OCI-LY1 (cell line): ENCODE results near the gene BMP4.

Experiments
- EZH2 ChIP-seq: fragments of 200-600 bp; sonication (generic), shearing (Covaris generic); IDR thresholded peaks from 2 replicates; pipeline ENCODE4 v1.8.0; 2017; ENCODE audit warnings: borderline replicate concordance, mixed run types, mild to moderate bottlenecking, antibody characterized with exemption, low read length, moderate library complexity, mixed read lengths
- TF ChIP-seq, protein P1 (sequence below): fragments of 200-600 bp; sonication (generic), shearing (Covaris generic); IDR thresholded peaks from 2 replicates; pipeline ENCODE4 v1.5.1; 2017; ENCODE audit warnings: mild to moderate bottlenecking, antibody characterized with exemption, low read length, moderate library complexity, mixed read lengths

DNA sequence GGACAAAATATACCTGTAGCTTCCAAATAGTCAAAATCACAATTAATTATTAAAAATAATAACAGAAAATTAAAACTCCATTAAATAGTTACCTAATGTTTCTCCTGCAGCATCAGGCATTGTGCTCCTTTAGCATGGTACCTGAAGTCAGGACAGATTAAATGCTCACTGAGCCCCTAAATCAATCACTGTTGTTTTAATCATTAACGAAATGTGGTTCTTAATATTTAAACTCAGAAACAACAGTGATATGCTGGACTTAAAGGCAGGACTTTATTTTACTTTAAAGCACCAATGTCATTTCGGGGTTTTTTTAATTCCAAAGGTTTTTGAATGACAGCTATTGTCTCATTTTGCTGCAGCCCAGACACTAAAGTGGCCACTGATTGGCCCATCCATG, 2.0 kb upstream of the BMP4 start:
- TF ChIP-seq, protein P1, sequence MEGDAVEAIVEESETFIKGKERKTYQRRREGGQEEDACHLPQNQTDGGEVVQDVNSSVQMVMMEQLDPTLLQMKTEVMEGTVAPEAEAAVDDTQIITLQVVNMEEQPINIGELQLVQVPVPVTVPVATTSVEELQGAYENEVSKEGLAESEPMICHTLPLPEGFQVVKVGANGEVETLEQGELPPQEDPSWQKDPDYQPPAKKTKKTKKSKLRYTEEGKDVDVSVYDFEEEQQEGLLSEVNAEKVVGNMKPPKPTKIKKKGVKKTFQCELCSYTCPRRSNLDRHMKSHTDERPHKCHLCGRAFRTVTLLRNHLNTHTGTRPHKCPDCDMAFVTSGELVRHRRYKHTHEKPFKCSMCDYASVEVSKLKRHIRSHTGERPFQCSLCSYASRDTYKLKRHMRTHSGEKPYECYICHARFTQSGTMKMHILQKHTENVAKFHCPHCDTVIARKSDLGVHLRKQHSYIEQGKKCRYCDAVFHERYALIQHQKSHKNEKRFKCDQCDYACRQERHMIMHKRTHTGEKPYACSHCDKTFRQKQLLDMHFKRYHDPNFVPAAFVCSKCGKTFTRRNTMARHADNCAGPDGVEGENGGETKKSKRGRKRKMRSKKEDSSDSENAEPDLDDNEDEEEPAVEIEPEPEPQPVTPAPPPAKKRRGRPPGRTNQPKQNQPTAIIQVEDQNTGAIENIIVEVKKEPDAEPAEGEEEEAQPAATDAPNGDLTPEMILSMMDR = no peak
- no peak for TF ChIP-seq EZH2
